ENCODE data around the gene CD320.
"Not testable (repeated sequence)": the region's sequence is repeated elsewhere in the genome, so short reads cannot be mapped to it uniquely, and the experiment has no call there.

The CD320 gene

DNA sequence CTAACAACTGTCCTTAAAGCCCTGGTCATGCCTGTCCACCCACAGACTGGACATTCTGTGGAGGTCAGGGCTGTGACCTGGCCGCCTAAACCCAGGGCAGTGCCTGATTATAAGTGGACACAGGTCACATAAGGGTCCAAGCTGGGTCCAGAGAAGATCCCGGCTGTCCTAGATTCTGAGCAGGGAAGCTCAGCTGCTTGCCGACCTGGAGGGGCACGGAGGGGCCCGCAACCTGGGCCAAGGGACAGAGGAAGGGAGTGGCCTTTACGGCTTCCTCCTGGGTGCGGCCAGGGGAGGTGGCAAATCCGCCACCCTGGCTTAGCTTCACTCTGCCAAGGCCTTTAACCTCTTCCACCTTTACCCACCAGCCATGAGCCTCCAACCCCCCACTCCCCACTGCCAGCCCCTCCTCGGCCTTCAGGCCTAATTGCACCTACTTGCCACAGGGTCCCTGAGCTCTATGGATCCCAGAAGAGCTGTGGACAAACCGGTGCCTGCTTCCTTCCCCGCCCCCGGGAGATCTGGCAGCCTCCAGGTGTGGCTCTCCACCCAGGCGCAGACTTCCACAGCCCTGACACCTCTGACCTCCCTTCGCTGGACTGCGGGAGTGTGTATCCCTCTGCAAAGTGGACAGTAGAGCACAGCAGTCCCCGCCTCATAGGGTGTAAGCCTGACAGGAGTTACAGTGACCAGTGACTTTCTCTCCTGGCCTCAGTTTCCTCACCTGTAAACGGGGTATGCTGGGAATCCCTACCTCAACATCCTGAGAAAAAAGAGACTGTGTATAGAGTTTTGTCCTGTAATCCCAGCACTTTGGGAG lies 1.7 kb downstream of the CD320 start:
- no peak for DNase-seq

DNA sequence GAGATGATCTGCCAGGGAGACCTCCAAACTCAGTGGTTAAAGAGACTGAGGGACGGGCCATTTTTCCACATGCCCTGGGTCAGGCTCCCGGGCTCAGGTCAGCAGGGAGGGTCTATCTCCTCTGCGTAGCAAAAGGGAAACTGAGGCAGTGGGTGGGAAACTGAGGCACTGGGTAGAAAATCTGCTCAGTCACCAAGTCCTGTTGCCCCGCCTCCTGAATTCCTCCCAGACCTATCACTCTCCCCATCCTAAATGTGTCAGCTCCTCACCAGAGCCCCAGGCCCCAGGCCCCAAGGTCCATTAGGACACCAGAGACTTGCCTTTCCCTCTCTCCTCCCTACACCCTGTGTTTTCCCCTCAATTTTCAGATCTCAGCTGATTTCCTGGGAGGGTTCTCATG lies 2.4 kb downstream of the CD320 start:
- no peak for DNase-seq

DNA sequence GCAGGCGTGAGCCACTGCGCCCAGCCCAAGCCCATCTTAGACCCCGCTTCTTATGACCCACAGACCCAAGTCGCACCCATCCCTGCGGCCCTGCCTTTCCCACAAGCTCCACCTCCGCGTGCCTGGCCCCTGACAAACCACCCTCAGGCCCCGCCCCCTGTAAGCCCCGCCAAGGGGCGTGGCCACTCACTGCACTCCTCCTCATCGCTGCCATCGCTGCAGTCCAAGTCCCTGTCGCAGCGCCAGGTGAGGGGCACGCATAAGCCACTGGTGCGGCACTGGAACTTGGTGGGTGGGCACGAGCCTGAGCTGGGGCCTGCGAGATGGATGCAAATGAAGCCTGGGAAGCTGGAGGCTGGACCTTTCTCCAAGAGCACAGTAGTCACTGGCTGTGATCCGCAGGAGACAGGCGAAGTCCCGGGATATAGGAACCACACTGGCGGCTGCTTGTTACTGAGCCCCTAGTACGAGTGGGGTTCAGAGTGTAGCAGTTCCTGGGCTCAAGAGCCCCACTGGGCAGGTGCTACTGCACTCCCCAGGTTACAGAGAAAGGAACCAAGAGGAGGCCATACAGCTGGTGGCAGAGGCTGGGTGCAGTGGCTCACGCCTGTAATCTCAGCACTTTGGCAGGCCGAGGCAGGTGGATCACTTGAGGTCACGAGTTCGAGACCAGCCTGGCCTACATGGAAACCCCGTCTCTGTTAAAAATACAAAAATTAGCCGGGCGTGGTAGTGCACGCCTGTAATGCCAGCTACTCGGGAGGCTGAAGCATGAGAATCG lies 3.1 kb downstream of the CD320 start:
- no peak for DNase-seq

DNA sequence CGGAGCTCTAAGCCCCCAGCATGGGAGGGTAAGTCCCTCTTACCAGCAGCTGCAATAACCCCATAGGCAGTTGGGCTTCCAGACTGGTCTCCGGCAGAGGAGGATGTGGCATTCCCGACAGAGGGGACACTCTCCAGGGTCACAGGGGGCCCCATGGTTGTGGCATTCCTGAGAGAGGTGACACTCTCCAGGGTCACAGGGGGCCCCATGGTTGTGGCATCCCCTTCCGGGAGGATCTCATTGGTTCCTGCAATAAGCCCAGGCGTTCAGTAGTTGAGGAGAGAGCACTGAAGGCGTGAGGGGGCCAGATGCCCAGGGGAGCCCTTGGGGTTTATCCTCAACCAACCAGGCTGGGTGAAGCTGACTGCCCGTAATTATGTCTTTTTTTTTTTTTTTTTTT lies 5.4 kb downstream of the CD320 start:
- no peak for DNase-seq

DNA sequence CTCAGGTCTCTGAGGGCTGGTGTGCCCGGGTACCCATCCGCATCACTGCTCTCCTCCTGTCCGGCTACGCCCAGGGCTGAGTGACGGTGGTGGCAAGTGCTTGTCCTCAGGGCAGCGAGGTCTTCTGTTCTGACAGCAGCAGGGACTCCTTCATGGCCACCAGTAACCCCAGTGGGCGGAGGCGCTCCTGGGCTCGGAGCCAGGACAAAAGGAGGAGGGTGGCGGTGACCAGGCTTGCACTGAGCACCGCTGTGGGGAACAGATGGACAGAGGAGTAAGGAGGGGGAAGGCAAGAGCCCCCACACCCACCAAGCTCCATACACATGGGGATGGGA lies 5.8 kb downstream of the CD320 start:
- DNase-seq, result no peak

DNA sequence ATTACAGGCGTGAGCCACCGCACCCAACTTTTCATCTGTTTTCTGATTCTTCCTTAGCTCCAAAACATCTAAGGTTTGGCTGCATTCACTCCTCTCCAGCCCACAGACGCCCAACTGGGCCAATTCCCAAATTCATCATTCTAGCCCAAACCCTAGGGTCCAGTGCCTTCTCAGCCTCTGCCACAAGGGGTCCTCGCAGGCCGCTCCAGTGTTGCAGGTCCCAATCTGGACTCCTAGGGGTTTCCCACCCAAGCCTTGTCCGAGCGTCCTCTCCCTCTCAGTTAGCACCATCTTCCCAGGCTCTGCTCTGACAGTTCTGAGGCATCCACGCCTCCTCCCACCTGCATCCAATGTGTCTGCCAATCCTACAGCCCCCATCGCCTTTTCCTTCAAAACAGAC lies 16.8 kb downstream of the CD320 start:
- not testable (repeated sequence) for DNase-seq

DNA sequence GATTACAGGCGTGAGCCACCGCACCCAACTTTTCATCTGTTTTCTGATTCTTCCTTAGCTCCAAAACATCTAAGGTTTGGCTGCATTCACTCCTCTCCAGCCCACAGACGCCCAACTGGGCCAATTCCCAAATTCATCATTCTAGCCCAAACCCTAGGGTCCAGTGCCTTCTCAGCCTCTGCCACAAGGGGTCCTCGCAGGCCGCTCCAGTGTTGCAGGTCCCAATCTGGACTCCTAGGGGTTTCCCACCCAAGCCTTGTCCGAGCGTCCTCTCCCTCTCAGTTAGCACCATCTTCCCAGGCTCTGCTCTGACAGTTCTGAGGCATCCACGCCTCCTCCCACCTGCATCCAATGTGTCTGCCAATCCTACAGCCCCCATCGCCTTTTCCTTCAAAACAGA lies 31.6 kb downstream of the CD320 start:
- DNase-seq, result not testable (repeated sequence)

DNA sequence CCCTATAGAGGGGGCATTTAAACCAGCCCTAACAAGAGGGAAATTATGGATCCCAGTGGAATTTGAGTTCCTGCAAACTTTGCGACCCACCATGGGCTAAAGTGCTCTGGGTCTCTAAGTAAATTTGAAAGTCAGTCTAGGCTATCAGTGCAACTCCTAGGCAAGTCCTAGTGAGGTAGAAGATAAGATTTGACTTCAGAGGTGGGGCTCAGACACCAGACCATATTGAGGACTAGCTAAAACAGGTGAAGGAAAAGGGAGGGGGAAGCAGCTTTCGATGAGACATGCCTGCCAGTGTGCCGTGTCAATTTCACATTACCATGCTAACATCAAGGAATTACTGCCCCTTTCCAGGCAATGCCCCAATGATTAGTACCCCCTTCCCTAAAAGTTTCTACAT lies 38.4 kb downstream of the CD320 start:
- no peak for DNase-seq

DNA sequence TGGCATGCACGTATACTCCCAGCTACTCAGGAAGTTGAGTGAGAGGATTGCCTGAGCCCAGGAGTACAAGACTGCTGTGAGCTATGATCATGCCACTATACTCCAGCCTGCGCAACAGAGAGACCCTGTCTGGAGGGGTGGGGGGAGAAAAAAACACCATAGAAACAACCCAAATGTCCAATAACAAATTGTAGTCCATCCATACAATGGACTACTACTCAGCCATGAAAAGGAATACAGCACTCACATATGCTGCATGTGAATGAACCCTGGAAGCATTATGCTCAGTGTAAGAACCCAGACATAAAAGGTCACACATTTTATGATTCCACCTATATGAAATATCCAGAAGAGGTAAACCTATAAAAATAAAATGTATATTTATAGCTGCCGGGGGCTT lies 42.3 kb downstream of the CD320 start:
- no peak for DNase-seq

DNA sequence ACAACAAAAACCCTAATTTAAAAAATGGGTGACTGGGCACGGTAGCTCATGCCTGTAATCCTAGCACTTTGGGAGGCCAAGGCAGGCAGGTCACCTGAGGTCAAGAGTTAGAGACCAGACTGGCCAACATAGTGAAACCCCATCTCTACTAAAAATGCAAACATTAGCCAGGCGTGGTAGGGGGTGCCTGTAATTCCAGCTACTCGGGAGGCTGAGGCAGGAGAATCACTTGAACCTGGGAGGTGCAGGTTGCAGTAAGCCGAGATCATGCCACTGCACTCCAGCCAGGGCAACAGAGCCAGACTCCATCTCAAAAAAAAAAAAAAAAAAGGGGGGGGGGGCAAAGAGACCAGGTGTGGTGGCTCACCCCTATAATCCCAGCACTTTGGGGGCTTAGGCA lies 43.9 kb downstream of the CD320 start:
- DNase-seq, result not testable (repeated sequence)

DNA sequence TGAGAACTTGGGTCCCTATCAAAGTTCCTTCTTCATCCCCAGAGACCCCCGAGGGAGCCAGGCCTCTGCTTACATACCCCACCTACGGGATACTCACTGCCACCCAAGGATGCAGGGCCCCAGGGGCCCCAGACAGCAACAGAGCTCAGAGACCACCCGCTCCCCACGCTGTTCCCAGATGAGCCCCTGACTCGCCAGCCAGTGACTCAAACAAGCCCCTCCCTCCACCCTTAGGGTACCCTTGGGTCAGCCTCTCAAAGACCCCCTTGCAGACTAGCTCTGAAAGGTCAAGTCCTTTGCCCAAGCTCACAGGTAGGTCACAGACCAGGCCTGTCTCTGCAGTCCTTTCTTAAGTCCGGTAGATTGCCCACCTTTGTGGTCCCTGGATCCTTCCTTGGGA lies 45.7 kb downstream of the CD320 start:
- DNase-seq, result no peak

DNA sequence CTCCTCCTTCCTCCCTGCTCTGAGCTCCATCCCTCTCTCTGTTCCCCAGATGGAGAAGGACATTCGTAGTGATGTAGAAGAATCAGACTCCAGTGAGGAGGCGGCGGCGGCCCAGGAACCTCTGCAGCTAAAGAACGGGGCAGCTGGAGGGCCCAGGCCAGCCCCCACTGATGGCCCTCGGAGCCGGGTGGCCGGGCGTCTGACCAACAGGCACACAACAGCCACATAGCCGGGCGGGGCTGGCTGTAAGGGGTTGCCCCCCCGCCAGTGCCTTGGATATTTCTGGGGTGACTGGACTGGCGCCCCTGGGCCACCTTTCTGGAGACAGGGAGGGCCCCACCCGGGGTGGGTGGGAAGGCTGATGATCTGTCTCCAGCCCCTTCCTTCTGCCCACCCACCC lies 46.3 kb downstream of the CD320 start:
- DNase-seq, result no peak

DNA sequence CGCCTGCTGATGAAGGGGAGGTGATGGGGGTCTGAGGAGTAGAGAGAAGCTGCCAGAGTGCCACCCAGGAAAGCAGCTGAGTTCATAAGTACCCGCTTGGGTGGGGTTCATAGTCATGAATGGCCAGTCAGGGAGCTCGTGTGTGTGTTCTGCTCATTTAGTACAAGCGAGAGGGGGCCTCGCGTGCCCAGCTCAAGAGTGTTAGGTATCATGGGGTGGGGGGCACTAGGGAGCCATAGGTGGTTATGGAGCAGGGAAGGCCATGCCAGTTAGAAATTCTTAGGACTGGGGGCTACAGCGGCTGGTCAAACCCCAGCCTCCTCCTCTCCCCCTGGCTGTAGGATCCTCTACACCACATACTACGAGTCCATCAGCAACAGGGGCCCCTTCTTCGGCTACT lies 46.8 kb downstream of the CD320 start:
- no peak for DNase-seq

DNA sequence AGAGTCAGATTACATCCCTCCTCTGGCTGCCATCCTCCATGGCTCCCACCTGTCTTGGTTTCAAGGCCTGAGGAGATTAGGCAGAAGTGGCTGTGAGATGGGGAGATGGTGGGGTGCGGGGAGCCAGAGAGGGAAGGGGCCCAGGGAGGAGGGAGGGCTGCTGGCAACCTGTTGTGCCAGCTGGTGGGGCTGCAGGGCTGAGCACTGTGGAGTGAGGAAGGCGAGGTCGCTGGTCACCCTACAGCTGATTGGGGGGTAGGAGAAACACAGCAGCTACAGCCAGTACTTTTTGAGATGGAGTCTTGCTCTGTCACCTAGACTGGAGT lies 48.3 kb downstream of the CD320 start:
- no peak for DNase-seq

DNA sequence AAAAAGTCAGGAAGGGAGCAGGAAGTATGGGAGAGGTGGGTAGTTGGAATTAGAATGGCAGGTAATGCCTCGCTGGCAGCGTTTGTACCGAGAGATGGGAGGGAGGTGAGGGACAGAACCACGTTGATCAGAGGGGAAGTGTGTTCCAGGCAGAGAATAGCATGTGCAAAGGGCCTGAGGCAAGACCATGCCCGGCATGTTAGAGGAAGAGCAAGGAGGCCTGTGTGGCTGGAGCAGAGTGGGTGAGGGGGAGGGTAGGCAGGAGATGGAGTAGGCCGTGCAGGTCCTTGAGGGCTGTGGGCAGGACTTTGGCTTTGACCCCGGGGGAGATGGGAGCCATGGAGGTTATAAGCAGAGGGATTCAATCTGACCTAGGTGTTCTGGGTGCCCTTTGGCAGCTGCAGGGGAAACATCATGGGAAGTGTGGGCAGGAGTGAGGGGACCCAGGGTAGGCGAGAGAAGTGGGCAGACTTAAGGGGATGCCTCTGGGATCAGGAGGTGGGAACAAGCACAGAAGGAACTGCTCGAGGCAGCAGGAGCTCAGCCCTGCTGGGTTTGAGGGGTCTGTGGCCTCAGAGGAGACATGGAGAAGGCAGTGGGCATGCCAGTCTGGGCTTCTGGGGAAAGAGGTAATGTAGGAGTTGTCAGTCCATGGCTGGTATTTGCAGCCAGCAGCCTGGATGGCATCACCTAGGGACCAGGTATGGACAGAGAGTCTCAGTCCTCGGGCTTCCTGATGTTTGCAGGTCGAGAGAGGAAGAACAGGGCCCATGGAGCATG lies 48.8 kb downstream of the CD320 start:
- DNase-seq, result no peak

DNA sequence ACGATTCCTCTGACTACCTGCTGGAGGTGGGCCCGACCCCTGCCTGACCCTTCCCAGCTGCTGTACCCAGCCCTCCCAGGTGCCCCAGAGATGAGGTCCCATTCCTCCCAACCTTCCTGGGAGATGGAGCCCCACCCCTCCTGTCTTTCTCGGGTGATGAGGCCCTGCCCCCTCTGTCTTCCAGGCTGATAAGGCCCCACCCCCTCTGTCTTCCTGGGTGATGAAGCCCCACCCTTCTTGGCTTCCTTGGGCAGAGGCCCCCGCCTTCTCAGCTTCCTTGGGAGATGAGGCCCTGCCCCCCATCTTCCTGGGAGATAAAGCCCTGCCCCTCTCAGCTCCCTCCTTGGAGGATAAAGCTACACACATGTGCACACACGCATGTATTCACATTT lies 51.1 kb downstream of the CD320 start:
- DNase-seq, result no peak

DNA sequence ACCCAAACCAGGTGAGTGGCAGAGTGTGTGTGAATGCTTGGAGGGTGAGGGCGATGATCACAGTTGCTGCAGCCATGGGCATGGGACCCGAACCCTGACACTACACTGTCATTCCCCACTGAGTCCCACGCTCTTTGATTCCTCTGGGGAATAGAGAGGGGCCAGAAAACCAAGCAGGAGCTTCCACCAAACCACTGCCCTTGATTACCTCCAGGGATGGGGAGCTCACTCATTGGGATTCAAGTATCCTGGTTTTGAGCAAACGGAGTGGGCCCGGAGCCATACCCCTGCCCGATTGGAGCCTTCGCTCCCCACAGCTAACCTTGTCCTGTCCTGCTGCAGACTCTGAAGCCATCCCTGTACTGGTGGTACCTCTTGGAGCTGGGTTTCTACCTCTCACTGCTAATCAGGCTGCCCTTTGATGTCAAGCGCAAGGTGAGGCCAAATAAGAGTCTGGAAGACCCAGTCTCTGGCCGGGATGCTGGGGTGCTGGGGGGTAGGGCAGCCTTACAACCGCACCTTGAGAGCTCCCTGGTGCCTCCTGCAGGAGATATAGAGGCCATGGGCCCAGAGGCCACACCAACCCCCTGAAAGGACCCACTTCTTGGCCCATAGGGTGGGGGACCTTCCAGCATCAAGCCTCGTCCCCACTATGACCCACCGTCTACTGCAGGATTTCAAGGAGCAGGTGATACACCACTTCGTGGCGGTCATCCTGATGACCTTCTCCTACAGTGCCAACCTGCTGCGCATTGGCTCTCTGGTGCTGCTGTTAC lies 51.7 kb downstream of the CD320 start:
- no peak for DNase-seq

DNA sequence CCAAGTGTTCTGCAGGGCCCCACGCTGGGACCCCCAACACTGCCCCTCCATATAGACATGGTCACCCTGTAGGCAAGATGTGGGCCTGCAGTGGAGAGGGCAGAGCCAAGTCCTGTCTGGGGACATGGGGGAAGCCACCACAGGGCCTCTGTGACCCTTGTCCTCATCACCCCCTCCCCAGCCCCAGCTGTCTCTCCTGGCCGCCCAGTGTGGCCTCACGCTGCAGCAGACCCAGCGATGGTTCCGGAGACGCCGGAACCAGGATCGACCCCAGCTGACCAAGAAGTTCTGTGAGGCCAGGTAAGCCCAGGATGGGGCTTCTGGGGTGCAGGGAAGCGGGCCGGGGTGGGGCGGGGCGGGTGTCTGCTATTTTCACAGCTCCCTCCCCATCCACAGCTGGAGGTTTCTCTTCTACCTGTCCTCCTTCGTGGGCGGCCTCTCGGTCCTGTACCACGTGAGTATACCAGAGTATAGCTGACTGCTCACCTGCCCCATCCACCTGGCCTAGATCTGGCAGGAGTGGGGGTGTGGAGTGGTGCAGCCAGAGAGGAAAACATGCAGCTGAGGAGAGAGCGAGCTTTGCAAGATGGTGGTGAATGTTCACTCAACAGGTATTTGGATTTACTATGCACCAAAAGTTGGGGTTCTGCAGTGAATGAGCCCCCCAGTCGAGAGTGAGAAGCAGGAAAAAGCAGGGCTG lies 52.6 kb downstream of the CD320 start:
- DNase-seq, result no peak

DNA sequence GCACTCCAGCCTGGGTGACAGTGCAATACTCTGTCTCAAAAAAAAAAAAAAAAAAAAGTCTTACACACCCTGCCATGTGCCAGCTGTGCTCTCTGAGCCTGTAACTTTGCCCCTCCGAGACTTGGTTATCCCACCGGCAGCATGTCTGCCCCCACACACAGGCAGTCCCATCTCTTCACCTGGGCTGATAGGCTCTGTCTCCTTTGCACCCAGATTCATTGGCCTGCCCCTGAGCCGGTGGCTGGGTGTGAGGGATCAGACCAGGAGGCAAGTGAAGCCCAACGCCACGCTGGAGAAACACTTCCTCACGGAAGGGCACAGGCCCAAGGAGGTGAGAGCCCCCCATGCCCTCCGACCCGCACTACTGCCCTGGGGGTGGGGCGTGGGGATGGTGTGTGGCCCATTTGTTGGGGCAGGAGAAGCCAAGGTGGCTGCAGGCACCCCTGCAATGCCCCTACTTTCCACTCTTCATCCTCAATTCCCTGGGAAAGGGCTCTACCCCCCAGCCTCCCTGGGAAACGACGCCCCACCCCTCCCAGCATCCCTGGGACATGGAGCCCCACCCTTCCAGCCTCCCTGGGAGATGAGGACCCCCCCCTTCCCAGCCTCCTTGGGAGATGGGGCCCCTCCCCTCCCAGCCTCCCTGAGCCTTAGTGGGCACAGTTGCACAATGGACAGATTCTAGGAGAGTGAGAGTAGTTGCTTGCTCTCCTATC lies 53.7 kb downstream of the CD320 start:
- DNase-seq, result no peak

DNA sequence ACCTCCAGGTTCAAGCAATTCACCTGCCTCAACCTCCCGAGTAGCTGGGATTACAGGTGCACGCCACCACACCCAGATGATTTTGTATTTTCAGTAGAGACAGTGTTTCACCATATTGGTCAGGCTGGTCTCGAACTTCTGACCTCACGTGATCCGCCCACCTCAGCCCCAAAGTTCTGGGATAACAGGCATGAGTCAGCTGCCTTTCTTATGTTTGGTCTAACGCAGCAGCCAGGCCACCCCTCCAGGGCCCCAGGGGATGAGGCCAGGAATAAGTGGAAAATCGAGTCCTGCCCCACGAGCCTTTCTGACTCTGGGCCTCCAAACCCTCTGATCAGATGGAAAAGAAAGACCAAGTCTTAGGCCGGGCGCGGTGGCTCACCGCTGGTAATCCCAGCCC lies 54.5 kb downstream of the CD320 start:
- DNase-seq, result no peak

DNA sequence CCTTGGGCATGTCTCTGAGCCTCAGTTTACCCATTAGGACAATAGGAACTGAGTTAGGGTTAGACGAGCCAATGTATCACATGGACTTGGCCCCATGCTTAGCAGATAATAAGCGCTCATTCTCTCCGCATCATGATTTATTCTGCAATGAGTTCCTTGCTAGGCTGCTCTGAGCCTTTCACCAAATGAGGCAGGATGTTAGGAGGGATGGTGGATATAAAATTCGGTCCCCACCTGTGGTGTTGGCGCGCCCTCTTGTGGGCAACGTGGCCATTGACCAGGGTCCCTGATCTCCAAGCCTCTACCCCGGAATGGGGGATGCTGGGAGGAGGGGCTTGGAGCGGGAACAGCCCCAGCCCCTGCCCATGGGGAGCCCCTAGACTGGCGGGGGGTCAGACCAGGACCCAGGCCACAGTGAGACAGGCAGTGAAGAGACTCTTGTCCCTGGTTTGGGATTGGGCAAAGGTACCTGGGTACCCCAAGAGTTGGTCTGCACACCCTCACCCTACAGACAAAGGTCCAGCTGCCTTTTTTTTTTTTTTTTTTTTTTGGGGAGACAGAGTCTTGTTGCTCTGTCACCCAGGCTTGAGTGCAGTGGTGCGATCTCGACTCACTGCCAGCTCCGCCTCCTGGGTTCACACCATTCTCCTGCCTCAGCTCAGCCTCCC lies 55.1 kb downstream of the CD320 start:
- DNase-seq, result peak; percentile 38

Data from NCI-H2029 (cell line).